Measurements from ENCODE around the gene SDC4.

SDC4 gene

GRCh38 chr20:45317826-45318225 is 30.4 kb downstream of the SDC4 start:
- DNase-seq = no peak

DNA sequence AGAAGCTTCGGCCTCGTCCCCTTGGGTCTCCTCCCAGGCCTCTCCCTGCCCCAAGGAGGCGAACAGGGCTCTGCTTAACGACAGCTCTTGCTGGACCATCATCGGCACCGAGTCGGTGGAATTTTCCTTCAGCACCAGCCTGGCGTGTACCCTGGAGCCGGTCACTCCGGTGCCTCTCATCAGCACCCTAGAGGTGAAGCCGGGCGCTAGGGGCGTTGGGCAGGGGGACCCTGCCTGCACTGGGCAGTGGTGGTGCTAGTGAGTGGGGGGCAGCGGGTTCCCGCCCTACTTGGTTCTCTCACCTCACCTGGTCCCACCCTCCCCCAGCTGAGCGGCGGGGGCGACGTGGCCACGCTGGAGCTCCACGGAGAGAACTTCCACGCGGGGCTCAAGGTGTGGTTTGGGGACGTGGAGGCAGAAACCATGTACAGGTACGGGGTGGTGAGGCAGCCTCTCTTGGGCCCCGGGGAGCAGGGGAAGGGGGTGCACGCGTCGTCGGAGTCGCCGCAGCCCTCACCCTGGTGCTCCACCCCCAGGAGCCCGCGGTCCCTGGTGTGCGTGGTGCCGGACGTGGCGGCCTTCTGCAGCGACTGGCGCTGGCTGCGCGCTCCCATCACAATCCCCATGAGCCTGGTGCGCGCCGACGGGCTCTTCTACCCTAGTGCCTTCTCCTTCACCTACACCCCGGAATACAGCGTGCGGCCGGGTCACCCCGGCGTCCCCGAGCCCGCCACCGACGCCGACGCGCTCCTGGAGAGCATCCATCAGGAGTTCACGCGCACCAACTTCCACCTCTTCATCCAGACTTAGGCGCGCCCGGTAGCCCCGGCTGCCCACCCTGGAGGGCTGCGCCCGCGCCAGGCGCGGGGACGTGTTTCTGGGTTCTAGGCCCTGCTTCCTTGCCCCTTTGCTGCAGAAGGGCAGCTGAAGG is 31.8 kb downstream of the SDC4 start:
- no peak for DNase-seq

DNA sequence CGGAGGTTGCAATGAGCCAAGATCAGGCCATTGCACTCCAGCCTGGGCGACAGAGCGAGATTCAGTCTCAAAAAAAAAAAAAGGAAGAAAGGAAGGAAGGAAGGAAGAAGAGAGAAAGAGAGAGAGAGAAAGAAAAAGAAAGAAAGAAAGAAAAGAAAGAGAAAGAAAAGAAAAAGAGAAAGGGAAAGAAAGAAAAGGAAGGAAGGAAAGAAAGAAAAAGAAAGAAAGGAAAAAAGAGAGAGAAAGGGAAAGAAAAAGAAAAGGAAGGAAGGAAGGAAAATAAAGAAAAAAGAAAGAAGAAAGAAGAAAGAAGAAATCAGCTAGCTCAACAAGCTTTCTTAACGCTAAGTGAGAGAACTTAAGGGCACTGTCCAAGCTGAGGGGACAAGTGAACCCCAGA is 32.6 kb downstream of the SDC4 start:
- no peak for DNase-seq

GRCh38 chr20:45313943-45314342 is 34.3 kb downstream of the SDC4 start:
- DNase-seq = no peak

GRCh38 chr20:45313065-45313695 is 35.0 kb downstream of the SDC4 start:
- no peak for DNase-seq

DNA sequence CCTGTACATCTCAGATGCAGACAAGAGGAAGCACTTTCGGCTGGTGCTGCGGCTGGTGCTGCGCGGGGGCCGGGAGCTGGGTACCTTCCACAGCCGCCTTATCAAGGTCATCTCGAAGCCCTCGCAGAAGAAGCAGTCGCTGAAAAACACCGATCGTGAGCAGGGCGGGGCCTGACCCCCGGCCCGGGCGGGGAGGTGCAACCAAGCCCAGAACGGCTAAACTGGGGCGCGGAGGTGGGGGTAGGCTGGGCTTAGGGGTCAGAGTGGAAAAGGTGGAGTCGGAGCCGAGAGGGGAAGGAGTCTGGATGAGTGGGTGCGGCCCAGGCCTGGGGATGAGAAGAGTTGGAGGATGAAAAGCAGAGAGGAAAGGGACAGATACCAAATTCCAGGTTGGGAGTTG is 36.0 kb downstream of the SDC4 start:
- DNase-seq = no peak

DNA sequence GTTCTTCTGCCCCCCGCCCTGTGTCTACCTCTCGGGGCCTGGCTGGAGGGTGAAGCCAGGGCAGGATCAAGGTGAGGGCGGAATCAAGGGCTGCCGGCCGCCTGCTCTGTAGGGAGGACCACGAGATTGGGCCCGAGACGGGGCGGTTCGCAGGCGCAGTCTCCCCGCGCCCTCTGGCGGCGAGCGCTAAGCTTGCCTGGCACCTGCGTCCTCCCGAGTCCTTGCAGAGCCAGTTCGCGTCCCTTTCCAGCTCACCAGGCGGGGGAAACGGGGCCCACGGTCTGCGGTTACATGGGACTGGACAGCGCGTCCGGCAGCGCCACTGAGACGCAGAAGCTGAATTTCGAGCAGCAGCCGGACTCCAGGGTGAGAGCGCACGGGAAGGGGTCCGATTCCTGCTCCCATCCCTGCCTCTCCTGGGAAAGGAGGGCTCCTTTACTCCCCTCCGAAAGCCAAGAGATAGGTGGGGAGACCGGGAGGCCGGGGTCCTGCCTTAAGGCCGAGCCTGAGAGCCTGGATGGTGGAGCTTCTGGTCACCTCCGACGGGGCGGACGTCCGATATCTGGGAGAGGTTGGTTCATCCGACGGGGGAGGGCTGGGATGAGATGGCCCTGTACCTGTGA is 36.5 kb downstream of the SDC4 start:
- DNase-seq = peak; percentile 88

DNA sequence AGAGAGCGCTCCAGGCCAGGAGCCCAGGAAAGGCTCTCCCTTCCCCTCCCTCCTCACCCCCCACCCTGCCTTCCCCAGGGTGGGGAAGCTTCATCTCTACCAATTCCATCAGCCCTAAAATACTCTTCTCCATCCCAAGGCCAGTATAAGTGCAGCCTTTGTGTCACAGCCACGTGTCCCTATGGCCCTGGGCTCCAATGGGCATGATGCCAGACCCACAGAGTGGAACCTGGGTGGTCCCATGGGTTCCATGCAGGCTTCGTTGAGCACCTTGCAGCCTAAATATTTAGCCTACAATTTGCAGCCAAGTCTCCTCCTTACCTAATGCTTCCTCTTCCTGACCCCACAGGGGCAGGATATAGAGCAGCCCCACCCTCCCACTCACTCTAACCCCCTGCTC is 39.1 kb downstream of the SDC4 start:
- no peak for DNase-seq

DNA sequence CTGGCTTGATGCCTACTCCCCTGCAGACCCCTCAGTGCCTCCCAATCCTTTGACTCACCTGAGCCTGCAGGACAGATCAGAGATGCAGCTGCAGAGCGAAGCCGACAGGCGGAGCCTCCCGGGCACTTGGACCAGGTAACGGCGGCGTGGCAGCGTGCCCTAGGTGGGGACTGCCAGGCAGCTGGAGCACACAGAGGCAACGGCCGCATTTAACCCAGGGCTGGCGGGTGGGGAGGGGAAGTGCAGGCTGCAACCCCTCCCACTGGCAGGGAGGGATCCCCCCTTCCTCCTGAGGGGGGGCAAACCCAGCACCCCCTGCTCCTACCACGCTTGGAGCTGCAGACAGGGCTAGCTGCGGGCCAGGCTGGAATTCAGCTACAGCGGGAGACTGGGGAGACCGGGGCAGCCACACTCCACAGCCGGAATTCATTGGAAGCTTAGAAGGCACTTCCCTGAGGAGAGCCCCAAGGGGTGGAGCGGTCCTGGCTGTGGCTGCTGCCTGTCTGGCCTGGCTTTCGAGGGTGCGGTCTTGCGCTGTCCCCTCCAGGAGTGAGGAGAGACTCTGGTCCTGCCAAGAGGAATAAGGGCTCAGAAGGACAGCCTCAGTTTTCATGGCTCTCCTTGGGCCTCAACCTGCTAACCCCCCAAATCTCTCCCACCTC is 40.0 kb downstream of the SDC4 start, which contains the start of gene MATN4:
Gene MATN4, minus strand, starts transcription at position 183 of the 662 bp plus-strand sequence. CDS start 2,717 bp downstream, outside the sequence.
- no peak for DNase-seq

DNA sequence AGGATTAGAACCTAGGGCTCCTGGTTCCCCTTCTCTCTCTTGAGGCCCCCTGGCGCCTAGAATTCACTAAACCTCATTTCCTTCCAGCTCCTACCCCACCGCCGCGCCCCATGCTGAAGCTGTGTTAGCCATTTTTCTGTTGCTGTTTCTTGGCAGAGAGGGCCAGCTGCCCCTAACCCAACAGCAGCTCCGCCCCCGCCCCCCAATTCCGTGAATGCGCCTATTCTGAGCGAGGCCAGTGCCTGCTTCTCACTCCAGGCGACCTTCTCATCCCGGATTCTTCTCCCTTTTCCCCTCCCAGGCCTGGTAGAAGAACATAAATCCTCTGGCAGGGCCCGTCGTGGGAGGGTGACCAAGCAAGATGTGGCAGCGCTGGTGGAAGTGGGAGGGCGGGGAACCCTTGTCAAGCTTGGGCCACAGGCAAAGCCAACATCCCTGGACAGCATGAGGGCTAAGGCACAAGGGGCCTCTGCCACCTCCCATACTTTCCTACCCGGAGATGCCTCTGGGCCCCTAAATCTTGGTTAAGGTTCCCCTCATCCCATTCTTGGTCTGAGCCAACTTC is 41.1 kb downstream of the SDC4 start:
- DNase-seq = no peak

- DNase-seq = no peak
Measured at GRCh38 chr20:45306431-45306982, 41.7 kb downstream of the SDC4 start, which contains the start of gene RBPJL. TSS of gene RBPJL (plus strand) at chr20:45306840. CDS start at chr20:45306923, 83 bp downstream.

GRCh38 chr20:45305262-45305661 is 43.0 kb downstream of the SDC4 start:
- DNase-seq = no peak

DNA sequence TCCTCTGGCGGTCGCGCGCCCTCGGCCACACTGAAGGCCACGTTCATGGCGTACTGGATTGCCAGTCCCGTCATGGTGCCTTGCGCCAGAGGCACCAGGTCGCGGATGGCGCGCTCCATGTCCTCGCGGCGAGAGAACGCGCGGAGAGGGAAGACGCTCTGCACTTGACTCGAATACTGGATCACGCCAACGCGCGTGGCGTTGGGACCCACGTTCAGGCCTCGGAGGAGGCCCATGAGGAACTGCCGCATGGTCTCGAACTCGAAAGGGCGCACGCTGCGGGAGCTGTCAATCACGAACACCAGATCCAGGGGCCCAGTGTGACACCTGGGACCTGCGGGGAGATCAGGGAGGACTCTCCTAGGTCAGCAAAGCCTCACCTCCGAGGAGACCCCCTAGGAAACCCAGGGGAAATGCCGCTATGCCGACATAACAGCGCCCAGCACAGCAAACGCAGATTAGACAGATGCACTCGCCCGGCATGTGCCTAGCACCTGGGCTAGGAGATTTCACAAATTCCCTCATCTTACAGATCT is 43.7 kb downstream of the SDC4 start:
- DNase-seq = no peak

DNA sequence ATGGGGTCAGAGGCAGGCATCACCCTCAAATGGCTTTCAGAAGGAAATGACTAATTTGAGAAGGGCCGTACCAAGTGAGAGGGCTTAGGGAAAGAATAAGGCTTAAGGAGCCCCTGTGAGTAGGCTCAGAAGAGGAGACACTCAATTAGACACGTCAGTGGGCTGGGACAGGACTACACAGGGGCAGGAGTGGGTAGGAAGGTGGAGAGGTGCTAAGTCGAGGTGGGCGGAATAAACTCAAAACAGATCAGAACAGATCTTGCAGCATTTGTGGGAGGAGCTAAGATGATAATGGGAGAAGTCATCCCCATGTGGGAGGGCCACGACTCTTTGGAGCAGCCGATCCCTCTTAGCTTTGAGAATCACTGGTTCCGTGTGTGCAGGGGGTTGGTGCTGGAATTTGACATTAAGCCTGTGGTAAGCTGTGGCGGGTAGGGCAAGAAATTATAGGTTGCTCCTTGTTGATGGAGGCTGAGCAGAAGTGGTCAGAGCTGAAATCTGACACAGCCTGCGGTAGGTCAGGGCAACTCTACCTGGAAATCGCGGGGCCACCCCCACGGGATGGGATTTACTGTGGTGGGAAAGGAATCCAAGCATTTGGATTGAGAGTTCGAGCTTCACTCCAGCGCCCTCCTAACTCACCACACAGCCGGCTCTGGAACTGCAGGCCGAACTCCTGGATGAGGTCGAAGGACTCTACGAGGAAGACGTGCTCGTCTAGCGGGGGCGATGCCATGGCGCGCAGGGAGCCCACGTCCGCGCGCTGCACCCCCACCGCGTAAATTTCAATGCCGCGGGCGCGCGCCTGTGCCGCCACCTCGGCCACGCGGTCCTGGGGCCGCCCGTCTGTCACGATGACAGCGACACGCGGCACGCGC is 44.4 kb downstream of the SDC4 start:
- DNase-seq = no peak

GRCh38 chr20:45301824-45302271 is 46.4 kb downstream of the SDC4 start:
- DNase-seq = no peak

GRCh38 chr20:45300961-45301360 is 47.3 kb downstream of the SDC4 start:
- DNase-seq = peak; percentile 91

DNA sequence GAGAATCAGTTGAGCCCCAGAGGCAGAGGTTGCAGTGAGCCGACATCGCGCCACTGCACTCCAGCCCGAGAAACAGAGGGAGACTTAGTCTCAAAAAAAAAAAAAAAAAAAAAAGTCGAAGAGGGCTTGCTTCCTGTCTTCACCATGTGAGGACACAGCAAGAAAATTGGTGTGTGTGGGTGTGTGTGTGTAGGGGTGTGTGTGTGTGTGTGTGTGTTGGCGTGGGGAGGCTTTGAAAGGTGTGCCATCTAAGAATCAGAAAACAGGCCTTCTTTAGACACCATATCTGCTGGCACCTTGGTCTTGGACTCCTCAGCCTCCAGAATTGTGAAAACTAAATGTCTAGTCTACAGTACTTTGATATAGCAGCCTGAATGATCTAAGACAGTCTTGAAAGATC is 48.4 kb downstream of the SDC4 start:
- DNase-seq = no peak

DNA sequence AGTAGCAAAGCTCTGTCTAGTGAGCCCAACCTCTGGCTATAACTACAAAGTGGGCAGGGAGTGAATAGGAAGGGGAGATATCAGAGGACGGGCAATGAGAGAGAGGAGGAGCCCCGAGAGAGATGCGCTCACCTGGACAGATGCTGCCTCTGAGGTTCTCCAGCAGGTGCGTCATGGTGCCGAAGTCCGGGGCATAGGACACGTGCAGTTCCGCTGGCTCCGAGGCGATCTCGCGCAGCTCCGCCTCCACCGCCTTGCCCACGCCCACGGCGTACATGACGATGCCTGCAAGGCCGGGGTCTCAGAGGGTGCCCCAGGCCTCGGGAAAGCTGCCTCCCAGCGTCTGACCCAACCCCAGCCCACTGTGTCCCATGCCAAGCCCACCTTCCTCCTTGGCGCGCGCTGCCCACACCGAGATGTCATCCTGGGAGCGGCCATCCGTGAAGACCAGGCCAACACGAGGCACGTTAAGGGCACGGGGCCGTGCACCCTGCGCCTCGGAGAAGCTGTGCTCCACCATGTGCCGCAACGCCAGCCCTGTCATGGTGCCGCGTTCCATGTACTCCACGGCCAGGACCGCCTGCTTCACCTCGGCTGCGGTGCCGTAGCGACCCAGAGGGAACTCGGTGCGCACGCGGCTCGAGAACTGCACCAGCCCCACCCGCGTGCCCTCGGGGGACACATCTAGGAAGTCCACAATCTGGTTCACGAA is 50.3 kb downstream of the SDC4 start:
- no peak for DNase-seq

DNA sequence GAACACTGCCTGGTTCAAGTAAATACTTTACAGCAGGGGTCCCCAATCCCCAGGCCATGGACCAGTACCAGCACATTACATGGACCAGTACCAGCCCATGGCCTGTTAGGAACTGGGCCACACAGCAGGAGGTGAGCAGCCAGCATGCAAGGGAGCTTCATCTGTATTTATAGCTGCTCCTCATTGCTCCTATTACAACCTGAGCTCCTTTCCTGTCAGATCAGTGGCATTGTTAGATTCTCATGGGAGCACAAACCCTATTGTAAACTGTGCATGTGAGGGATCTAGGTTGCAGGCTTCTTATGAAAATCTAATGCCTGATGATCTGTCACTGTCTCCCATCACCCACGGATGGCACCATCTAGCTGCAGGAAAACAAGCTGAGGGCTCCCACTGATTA is 53.6 kb downstream of the SDC4 start:
- DNase-seq = no peak

DNA sequence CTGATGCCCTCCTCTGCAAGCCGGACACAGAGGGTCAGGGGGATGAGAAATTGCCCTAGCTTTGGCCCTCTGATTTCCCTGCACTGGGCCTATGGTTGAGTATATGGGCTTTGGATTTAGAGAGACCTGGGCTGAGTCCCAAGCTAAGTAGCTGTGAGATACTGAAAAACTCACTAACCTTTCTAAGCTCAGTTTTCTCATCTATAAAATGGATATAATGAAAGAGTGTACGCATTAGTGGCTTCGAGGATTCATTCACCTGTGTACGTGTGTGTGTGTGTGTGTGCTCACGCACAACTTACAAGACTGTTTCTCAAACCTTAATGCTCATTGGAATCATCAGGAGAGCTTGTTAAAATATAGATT is 54.2 kb downstream of the SDC4 start:
- no peak for DNase-seq
